H1 (cell line): ENCODE measurements around the gene LRRC8D. TPM values are rescaled to one million over a fixed set of nuclear protein-coding genes. Genes with fewer than 3 reads are reported as not detected.

ENCODE experiments used
- ASH2L ChIP-seq: fragments of 200-600, 300-600 bp; sonication (generic); IDR thresholded peaks from one replicate; pipeline ENCODE4 v1.7.1; 2017; ENCODE audit warnings: low read length
- CHD7 ChIP-seq: fragments of 300-600 bp; sonication (generic); IDR thresholded peaks from 2 replicates; pipeline ENCODE4 v1.7.1; 2012; ENCODE audit warnings: low read length, moderate library complexity, mild to moderate bottlenecking, inconsistent platforms; ENCODE audit not compliant: insufficient replicate concordance
- FOSL1 ChIP-seq: IDR thresholded peaks from 2 replicates; pipeline ENCODE4 v1.6.1; 2011; ENCODE audit warnings: mild to moderate bottlenecking, low read depth, low read length, moderate library complexity; ENCODE audit not compliant: insufficient read depth
- JUN ChIP-seq: IDR thresholded peaks from 2 replicates; pipeline ENCODE4 v1.6.1; 2011; ENCODE audit warnings: low read depth, mild to moderate bottlenecking, improper control_type of control experiment, low read length
- KDM4A ChIP-seq: IDR thresholded peaks from one replicate; pipeline ENCODE4 v1.7.1; 2012; ENCODE audit warnings: low read depth, mild to moderate bottlenecking, moderate library complexity, low read length, inconsistent platforms; ENCODE audit not compliant: severe bottlenecking
- MAX ChIP-seq: IDR thresholded peaks from 2 replicates; pipeline ENCODE4 v1.6.1; 2012; ENCODE audit warnings: inconsistent platforms
- SIRT6 ChIP-seq: IDR thresholded peaks from one replicate; pipeline ENCODE4 v1.7.1; 2012; ENCODE audit warnings: low read length, inconsistent platforms
- SUZ12 ChIP-seq: fragments of 200-600 bp; sonication (generic); IDR thresholded peaks from 2 replicates; pipeline ENCODE4 v1.6.1; 2012; ENCODE audit warnings: mild to moderate bottlenecking, inconsistent platforms, low read length, moderate library complexity, mixed read lengths
- YY1 ChIP-seq: IDR thresholded peaks from 2 replicates; pipeline ENCODE4 v1.6.1; 2011; ENCODE audit warnings: low read depth, mild to moderate bottlenecking, low read length
- polyA plus RNA-seq, 7 experiments: library from polyadenylated mRNA; depleted of rRNA in 3 of 7; stranded (reverse) in 5 of 7; unstranded in 2 of 7; fragments of >200 nt in 5 of 7; fragments of 200-250 nt in 2 of 7; gene quantifications; 1 replicate in 5 of 7; 2 replicates in 1 of 7; 4 replicates in 1 of 7; pipeline versions ENCODE4 v1.2.1 to v1.2.3, GENCODE V29; 2011 to 2013; ENCODE audit warnings: missing spikeins in 2 of 7, mixed read lengths in 2 of 7
- total RNA-seq: library from RNA; stranded (reverse); fragmentation: NEBNext Ultra II Directional; extraction: Animal tissue kit (Norgen Biotek cat#: 25700); gene quantifications from 2 replicates; pipeline ENCODE4 v1.2.1, GENCODE V29; 2021

Gene LRRC8D
- total and polyA plus RNA-seq, 2 of the 8 experiments (the other 6 are each of a cell fraction or from before 2014, with no cell fraction given) = 42.0 to 58.5 TPM

- TF ChIP-seq CHD7 (no peak), JUN (no peak), FOSL1 (no peak), KDM4A (no peak), SIRT6 (no peak), SUZ12 (no peak), YY1 (no peak), ASH2L (no peak), MAX (no peak)
Measured at GRCh38 chr1:89972024-89972423, 151.2 kb downstream of the LRRC8D start (continued).
